Frontal cortex (tissue), 4 donors: ENCODE results near the gene GOSR1. TPM values are rescaled to one million over a fixed set of nuclear protein-coding genes. Genes with fewer than 3 reads are reported as not detected.
"Not testable (repeated sequence)": the region's sequence is repeated elsewhere in the genome, so short reads cannot be mapped to it uniquely, and the experiment has no call there.

Experiments
- DNase-seq, 2 donors: peaks; one replicate each; pipeline ENCODE4 v3.0.0; 2012; ENCODE audit warnings: low spot score in 2 of 2
- FAIRE-seq: peaks from 2 replicates; lab custom pipeline; 2012; peaks lifted over from hg19 to GRCh38; lab: Jason Lieb, UNC
- total RNA-seq: library from RNA; depleted of rRNA; stranded (reverse); fragments of >200 nt; gene quantifications from one replicate; pipeline ENCODE4 v1.2.3, GENCODE V29; 2014
- donor health status: control.
- donor health status: control.
- donor health status: control.

GOSR1 gene
- total RNA-seq, 1 donor from 2014 or later: 28.5 TPM

- DNase-seq (no peak), FAIRE-seq (no peak)
Observed at GRCh38 chr17:30558686-30559545, 81.7 kb downstream of the GOSR1 start.

GRCh38 chr17:30559656-30560055 lies 82.4 kb downstream of the GOSR1 start:
- FAIRE-seq: no peak
- no peak for DNase-seq

GRCh38 chr17:30560117-30561026 lies 83.2 kb downstream of the GOSR1 start:
- DNase-seq, FAIRE-seq: not testable (repeated sequence)

- DNase-seq, FAIRE-seq: not testable (repeated sequence)
Observed at GRCh38 chr17:30561766-30562165, 84.6 kb downstream of the GOSR1 start.

GRCh38 chr17:30563131-30563904 lies 86.1 kb downstream of the GOSR1 start:
- not testable (repeated sequence) for FAIRE-seq, DNase-seq

GRCh38 chr17:30563905-30564390 lies 86.7 kb downstream of the GOSR1 start:
- not testable (repeated sequence) for FAIRE-seq, DNase-seq

- not testable (repeated sequence) for FAIRE-seq, DNase-seq
Observed at GRCh38 chr17:30564422-30565072, 87.3 kb downstream of the GOSR1 start.

- DNase-seq (no peak), FAIRE-seq (no peak)
Observed at GRCh38 chr17:30565073-30565935, 88.1 kb downstream of the GOSR1 start.

GRCh38 chr17:30566104-30566503 lies 88.9 kb downstream of the GOSR1 start:
- not testable (repeated sequence) for DNase-seq, FAIRE-seq

GRCh38 chr17:30566516-30567225 lies 89.5 kb downstream of the GOSR1 start:
- FAIRE-seq, DNase-seq: not testable (repeated sequence)

GRCh38 chr17:30567231-30568116 lies 90.3 kb downstream of the GOSR1 start:
- DNase-seq (no peak), FAIRE-seq (no peak)

- FAIRE-seq (no peak), DNase-seq (no peak)
Observed at GRCh38 chr17:30568117-30568430, 90.9 kb downstream of the GOSR1 start.

GRCh38 chr17:30569531-30570175 lies 92.4 kb downstream of the GOSR1 start:
- FAIRE-seq, DNase-seq: not testable (repeated sequence)

- DNase-seq: no peak
- FAIRE-seq: no peak
Observed at GRCh38 chr17:30570191-30570590, 93.0 kb downstream of the GOSR1 start.

GRCh38 chr17:30570596-30571265 lies 93.5 kb downstream of the GOSR1 start:
- FAIRE-seq (no peak), DNase-seq (no peak)

GRCh38 chr17:30571404-30571803 lies 94.2 kb downstream of the GOSR1 start:
- not testable (repeated sequence) for DNase-seq, FAIRE-seq
